OCI-LY1 (cell line): ENCODE data around the gene MKI67.

Source experiments
- EZH2 ChIP-seq: fragments of 200-600 bp; sonication (generic), shearing (Covaris generic); IDR thresholded peaks from 2 replicates; pipeline ENCODE4 v1.8.0; 2017; ENCODE audit warnings: borderline replicate concordance, mixed run types, mild to moderate bottlenecking, antibody characterized with exemption, low read length, moderate library complexity, mixed read lengths
- TF ChIP-seq, protein P1 (sequence below): fragments of 200-600 bp; sonication (generic), shearing (Covaris generic); IDR thresholded peaks from 2 replicates; pipeline ENCODE4 v1.5.1; 2017; ENCODE audit warnings: mild to moderate bottlenecking, antibody characterized with exemption, low read length, moderate library complexity, mixed read lengths

DNA sequence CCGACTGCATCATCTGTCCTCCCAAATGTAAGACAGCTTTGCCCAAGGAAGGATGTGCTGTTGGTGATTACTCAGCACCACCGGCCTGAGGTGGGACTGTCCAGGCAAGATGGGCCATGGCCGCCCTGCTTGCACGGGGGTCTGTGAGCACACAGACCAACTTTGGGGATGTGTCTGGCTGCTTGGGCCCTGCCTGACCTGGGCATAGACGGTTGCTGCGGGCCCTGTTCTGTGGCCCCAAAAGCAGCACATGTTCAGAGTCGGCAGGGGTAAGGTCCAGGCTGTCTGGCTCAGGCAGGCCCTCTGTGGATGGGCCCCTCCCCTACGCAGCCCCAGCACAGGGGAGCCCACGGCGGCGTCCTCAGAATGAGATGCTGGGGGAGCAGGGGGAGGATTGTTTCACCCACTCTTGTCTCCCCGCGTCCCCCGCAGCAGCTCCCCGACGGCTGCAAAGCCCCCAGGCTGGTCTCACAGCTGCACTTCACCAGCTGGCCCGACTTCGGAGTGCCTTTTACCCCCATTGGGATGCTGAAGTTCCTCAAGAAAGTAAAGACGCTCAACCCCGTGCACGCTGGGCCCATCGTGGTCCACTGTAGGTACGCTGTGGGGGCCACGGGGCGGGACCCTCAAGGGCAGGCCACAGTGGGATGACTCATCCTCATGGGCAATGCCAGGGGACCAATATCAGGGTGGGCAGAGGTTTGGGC lies 58.4 kb downstream of the MKI67 start:
- TF ChIP-seq, protein P1, sequence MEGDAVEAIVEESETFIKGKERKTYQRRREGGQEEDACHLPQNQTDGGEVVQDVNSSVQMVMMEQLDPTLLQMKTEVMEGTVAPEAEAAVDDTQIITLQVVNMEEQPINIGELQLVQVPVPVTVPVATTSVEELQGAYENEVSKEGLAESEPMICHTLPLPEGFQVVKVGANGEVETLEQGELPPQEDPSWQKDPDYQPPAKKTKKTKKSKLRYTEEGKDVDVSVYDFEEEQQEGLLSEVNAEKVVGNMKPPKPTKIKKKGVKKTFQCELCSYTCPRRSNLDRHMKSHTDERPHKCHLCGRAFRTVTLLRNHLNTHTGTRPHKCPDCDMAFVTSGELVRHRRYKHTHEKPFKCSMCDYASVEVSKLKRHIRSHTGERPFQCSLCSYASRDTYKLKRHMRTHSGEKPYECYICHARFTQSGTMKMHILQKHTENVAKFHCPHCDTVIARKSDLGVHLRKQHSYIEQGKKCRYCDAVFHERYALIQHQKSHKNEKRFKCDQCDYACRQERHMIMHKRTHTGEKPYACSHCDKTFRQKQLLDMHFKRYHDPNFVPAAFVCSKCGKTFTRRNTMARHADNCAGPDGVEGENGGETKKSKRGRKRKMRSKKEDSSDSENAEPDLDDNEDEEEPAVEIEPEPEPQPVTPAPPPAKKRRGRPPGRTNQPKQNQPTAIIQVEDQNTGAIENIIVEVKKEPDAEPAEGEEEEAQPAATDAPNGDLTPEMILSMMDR, result no peak
- no peak for TF ChIP-seq EZH2
